Measurements from ENCODE around the gene RUNX1. TPM values are rescaled to one million over a fixed set of nuclear protein-coding genes. Genes with fewer than 3 reads are reported as not detected.
A peak's percentile ranks its signal among the peaks of the same experiment; 100 is the strongest.

RUNX1 gene
- total RNA-seq, 2 donors from 2014 or later, result 97.0 to 110 TPM

DNA sequence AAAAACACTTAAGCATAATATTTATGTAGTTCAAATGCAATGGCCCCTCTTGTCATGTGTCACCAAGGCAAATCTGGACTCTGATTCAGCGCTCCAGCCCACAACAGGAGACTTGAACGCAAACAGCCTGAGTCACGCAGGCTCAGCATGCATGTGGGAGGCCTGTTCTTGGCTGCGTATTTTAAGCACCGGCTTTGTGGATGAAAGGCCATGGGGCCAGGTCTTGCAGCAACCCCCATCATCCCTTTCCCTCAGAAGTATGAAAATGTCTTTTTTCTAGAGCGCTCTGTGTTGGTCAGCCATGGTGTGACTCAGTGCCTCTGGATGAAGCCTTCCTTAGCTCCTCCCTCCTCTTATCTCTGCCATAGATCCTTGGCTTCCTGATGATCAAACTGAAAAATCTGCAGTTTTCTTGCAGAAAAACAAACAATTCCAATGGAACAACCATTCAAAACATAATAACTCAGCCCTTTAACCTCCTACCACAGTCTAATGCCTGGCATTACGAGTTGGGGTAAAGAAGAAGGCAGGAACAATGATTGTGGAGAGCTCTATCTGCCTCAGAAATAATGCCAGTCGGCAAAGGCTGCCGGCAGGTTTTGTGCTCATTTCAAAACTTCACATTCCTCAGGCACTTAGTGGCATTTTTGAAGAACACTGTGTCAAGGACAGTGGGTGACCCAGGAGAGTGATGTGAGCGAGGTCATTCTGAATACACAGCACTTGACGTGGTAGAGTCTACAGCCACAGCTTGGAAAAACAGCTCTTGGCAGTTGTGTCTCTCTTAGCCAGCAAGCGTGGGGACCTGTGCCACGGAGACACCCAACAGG, 212.8 kb downstream of the RUNX1 start:
- Mint-ChIP-seq H3K36me3 (ENCODE audit: low read depth) (peaks cover 3% of the 10 kb centered on the region), H3K4me1 (peaks cover 43% of the 10 kb centered on the region), H3K4me3 (peak overlapping the region; percentile 56), H3K27ac (peak overlapping the region; percentile 75), H3K27me3 (no peaks in the 10 kb centered on the region)
- DNase-seq, result no peak
- no peaks in the 10 kb centered on the region for H3K9me3 ChIP-seq (ENCODE audit: control insufficient read depth, low read length, poor library complexity, severe bottlenecking)
- peak; percentile 45 for ATAC-seq

GRCh38 chr21:34835526-34835925, 213.6 kb downstream of the RUNX1 start:
- no peak for ATAC-seq
- Mint-ChIP-seq H3K4me1 (peaks cover 40% of the 10 kb centered on the region), H3K36me3 (ENCODE audit: low read depth) (peaks cover 3% of the 10 kb centered on the region), H3K27ac (peak overlapping the region; percentile 75), H3K27me3 (no peaks in the 10 kb centered on the region), H3K4me3 (peak overlapping the region; percentile 41)
- H3K9me3 ChIP-seq (ENCODE audit: control insufficient read depth, low read length, poor library complexity, severe bottlenecking), result no peaks in the 10 kb centered on the region
- no peak for DNase-seq

- Mint-ChIP-seq H3K36me3 (ENCODE audit: low read depth) (peaks cover 3% of the 10 kb centered on the region), H3K4me3 (no peak overlapping the region), H3K4me1 (peaks cover 39% of the 10 kb centered on the region), H3K27ac (peak overlapping the region; percentile 75), H3K27me3 (no peaks in the 10 kb centered on the region)
- H3K9me3 ChIP-seq (ENCODE audit: control insufficient read depth, low read length, poor library complexity, severe bottlenecking), result no peaks in the 10 kb centered on the region
- no peak for ATAC-seq
- DNase-seq, result no peak
Observed at GRCh38 chr21:34834852-34835501, 214.1 kb downstream of the RUNX1 start.

- H3K4me3 Mint-ChIP-seq, result no peak overlapping the region
- ATAC-seq (no peak), DNase-seq (no peak)
- no peaks in the 10 kb centered on the region for H3K9me3 ChIP-seq (ENCODE audit: control insufficient read depth, low read length, poor library complexity, severe bottlenecking)
- peaks cover 4% of the 10 kb centered on the region for H3K36me3 Mint-ChIP-seq (ENCODE audit: low read depth)
- no peaks in the 10 kb centered on the region for H3K27me3 Mint-ChIP-seq
- peaks cover 35% of the 10 kb centered on the region for H3K4me1 Mint-ChIP-seq
- H3K27ac Mint-ChIP-seq, result no peak overlapping the region
Observed at GRCh38 chr21:34834290-34834689, 214.8 kb downstream of the RUNX1 start.

DNA sequence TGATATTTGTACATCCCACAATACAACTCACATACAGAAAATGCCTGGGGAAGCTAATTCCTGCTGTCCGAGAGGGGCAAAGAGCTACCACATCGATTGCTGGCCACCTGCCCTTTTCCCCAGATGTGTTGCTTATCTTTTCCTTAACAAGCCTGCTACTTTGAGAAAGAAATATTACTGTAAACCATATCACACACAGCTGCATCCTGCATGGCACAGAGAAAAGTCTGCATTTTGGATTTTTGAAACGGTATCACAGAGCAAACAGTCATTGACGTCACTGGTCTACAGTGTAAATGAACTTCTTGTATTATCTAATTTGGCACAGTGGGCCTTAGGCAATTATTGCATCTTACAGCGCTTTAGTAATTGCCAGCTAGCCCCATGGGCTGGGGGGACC, 215.6 kb downstream of the RUNX1 start:
- H3K9me3 ChIP-seq (ENCODE audit: control insufficient read depth, low read length, poor library complexity, severe bottlenecking), result no peaks in the 10 kb centered on the region
- DNase-seq, result no peak
- Mint-ChIP-seq H3K27ac (no peak overlapping the region), H3K4me1 (peaks cover 30% of the 10 kb centered on the region), H3K36me3 (ENCODE audit: low read depth) (peaks cover 4% of the 10 kb centered on the region), H3K4me3 (no peak overlapping the region), H3K27me3 (no peaks in the 10 kb centered on the region)
- ATAC-seq, result no peak

- Mint-ChIP-seq H3K27ac (no peak overlapping the region), H3K36me3 (ENCODE audit: low read depth) (peaks cover 7% of the 10 kb centered on the region)
- no peak for ATAC-seq
Observed at GRCh38 chr21:34830386-34831170, 218.5 kb downstream of the RUNX1 start.

DNA sequence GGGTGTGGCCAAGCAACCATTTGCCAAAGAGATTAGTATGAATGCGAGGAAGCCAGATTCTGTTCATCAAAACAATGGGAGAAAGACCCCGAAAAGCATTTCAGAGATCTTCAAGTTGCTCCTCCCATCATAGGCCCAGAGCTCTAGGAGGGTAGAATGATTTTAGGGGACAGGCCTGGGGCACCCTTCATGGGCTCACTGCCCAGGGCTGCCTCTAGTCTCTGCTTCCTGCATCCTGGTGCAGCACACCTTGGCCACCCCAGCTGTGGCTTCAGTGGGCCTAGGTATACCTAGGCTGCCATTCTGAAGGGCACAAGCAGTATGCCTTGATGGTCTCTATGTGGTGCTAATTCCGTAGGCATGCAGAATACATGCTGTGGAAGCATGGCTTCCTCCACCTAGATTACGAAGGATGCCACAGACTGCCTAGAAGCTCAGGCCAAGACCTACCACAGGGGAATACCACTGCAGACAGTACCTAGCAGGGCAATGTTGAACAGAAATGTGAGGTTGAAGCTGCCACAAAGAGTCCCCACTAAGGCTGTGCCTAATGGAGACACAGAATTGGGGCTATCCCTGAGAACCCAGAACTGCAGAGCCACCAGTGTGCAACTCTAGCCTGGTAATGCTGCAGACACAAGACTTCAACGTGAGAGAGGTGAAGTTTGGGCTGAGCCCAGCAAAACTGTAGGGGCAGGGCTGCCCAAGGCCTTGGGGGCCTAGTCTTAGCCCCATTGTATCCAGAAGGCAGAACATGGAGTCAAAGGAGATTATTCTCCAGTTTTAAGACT, 221.5 kb downstream of the RUNX1 start:
- peaks cover 11% of the 10 kb centered on the region for H3K4me1 Mint-ChIP-seq
- H3K27ac Mint-ChIP-seq, result peak overlapping the region; percentile 12
- no peaks in the 10 kb centered on the region for H3K27me3 Mint-ChIP-seq
- H3K36me3 Mint-ChIP-seq (ENCODE audit: low read depth), result peaks cover 7% of the 10 kb centered on the region
- no peak for ATAC-seq
- DNase-seq, result no peak
- no peak overlapping the region for H3K4me3 Mint-ChIP-seq
- no peaks in the 10 kb centered on the region for H3K9me3 ChIP-seq (ENCODE audit: control insufficient read depth, low read length, poor library complexity, severe bottlenecking)

More at GRCh38 chr21:34830386-34831170, 218.5 kb downstream of the RUNX1 start:
- no peak for DNase-seq
- no peaks in the 10 kb centered on the region for H3K27me3 Mint-ChIP-seq
- no peak overlapping the region for H3K4me3 Mint-ChIP-seq
- peaks cover 18% of the 10 kb centered on the region for H3K4me1 Mint-ChIP-seq
- no peaks in the 10 kb centered on the region for H3K9me3 ChIP-seq (ENCODE audit: control insufficient read depth, low read length, poor library complexity, severe bottlenecking)

DNA sequence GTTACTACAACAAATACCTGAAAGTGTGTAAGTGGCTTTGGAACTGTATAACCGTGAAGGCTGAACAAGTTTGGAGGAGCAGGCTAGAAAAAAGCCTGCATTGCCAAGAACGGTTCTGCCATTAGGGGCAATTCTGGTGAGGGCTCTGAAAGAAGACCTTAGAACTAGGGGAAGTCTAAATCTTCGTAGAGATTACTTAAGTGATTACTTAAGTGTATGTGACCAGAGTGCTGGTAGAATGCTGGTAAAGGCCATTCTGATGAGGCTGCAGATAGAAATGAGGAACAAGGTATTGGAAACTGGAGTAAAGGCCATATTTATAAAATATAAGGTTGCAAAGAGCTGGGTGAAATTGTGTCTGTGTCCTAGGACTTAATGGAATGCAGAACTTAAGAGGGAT, 222.3 kb downstream of the RUNX1 start:
- ATAC-seq (no peak), DNase-seq (no peak)
- no peaks in the 10 kb centered on the region for H3K27me3 Mint-ChIP-seq
- H3K4me1 Mint-ChIP-seq, result peaks cover 15% of the 10 kb centered on the region
- peaks cover 10% of the 10 kb centered on the region for H3K36me3 Mint-ChIP-seq (ENCODE audit: low read depth)
- no peaks in the 10 kb centered on the region for H3K9me3 ChIP-seq (ENCODE audit: control insufficient read depth, low read length, poor library complexity, severe bottlenecking)
- H3K27ac Mint-ChIP-seq, result no peak overlapping the region
- no peak overlapping the region for H3K4me3 Mint-ChIP-seq

- peaks cover 10% of the 10 kb centered on the region for H3K36me3 Mint-ChIP-seq (ENCODE audit: low read depth)
- no peaks in the 10 kb centered on the region for H3K27me3 Mint-ChIP-seq
- no peak overlapping the region for H3K4me3 Mint-ChIP-seq
- ATAC-seq (no peak), DNase-seq (no peak)
- H3K9me3 ChIP-seq (ENCODE audit: control insufficient read depth, low read length, poor library complexity, severe bottlenecking), result no peaks in the 10 kb centered on the region
- H3K27ac Mint-ChIP-seq, result peak overlapping the region; percentile 78
- H3K4me1 Mint-ChIP-seq, result peaks cover 15% of the 10 kb centered on the region
Observed at GRCh38 chr21:34825948-34826548, 223.1 kb downstream of the RUNX1 start.

- peaks cover 17% of the 10 kb centered on the region for H3K4me1 Mint-ChIP-seq
Observed at GRCh38 chr21:34825101-34825500, 224.0 kb downstream of the RUNX1 start.

GRCh38 chr21:34824314-34824713, 224.8 kb downstream of the RUNX1 start:
- H3K36me3 Mint-ChIP-seq (ENCODE audit: low read depth), result peaks cover 8% of the 10 kb centered on the region
- no peak for DNase-seq
- H3K4me1 Mint-ChIP-seq, result peaks cover 14% of the 10 kb centered on the region
- H3K9me3 ChIP-seq (ENCODE audit: control insufficient read depth, low read length, poor library complexity, severe bottlenecking), result no peaks in the 10 kb centered on the region
- H3K4me3 Mint-ChIP-seq, result no peak overlapping the region
- ATAC-seq, result no peak
- peak overlapping the region; percentile 27 for H3K27ac Mint-ChIP-seq
- no peaks in the 10 kb centered on the region for H3K27me3 Mint-ChIP-seq

More at GRCh38 chr21:34825101-34825500, 224.0 kb downstream of the RUNX1 start:
- H3K27me3 Mint-ChIP-seq, result no peaks in the 10 kb centered on the region
- ATAC-seq (no peak), DNase-seq (no peak)
- H3K4me3 Mint-ChIP-seq, result no peak overlapping the region
- H3K36me3 Mint-ChIP-seq (ENCODE audit: low read depth), result peaks cover 10% of the 10 kb centered on the region
- no peaks in the 10 kb centered on the region for H3K9me3 ChIP-seq (ENCODE audit: control insufficient read depth, low read length, poor library complexity, severe bottlenecking)
- peak overlapping the region; percentile 78 for H3K27ac Mint-ChIP-seq

DNA sequence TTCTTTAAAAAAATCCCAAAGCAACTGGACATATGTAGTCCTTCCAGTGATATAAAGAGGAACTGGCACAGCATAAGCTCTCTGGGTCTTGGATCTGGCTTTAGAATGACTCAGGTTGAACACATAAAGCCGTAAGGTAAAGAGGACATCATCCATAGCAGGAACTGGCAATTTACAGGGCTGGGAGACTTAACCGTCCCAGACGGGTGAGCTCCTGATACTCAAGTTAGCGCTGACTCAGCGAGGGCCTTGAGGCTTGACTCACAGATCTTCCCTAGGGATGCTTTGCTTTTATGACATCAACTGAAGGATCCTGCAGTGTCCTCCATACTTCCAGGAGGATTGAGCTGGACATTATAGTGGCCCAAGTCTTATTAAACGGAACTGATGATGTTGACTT, 226.2 kb downstream of the RUNX1 start:
- peak overlapping the region; percentile 1 for H3K27ac Mint-ChIP-seq

More for the DNA sequence above, 226.2 kb downstream of the RUNX1 start:
- no peak for DNase-seq
- Mint-ChIP-seq H3K4me1 (peaks cover 11% of the 10 kb centered on the region), H3K27me3 (no peaks in the 10 kb centered on the region), H3K36me3 (ENCODE audit: low read depth) (peaks cover 7% of the 10 kb centered on the region), H3K4me3 (no peak overlapping the region)
- no peaks in the 10 kb centered on the region for H3K9me3 ChIP-seq (ENCODE audit: control insufficient read depth, low read length, poor library complexity, severe bottlenecking)
- no peak for ATAC-seq
